H9 (cell line): ENCODE data around the gene ERP29. TPM values are rescaled to one million over a fixed set of nuclear protein-coding genes. Genes with fewer than 3 reads are reported as not detected.

ENCODE experiments used
- DNase-seq: peaks from one replicate; pipeline ENCODE4 v3.0.0-alpha.2; 2017
- H2AFZ ChIP-seq: one replicate; pipeline ENCODE4 v1.6.1; 2013; ENCODE audit warnings: mild to moderate bottlenecking, low read length, control low read depth, moderate library complexity
- H2AK5ac ChIP-seq: 2 replicates; pipeline ENCODE4 v1.6.1; 2013; ENCODE audit warnings: low read length, control low read depth, mixed read lengths; ENCODE audit not compliant: insufficient read length
- H2BK120ac ChIP-seq: one replicate; pipeline ENCODE4 v1.6.1; 2013; ENCODE audit warnings: low read depth, mild to moderate bottlenecking, low read length, control low read depth, inconsistent platforms; ENCODE audit not compliant: poor library complexity, severe bottlenecking
- H2BK12ac ChIP-seq: 2 replicates; pipeline ENCODE4 v1.6.1; 2013; ENCODE audit warnings: low read length, control low read depth, mixed read lengths, low read depth; ENCODE audit not compliant: insufficient read length
- H2BK15ac ChIP-seq: 2 replicates; pipeline ENCODE4 v1.6.1; 2013; ENCODE audit warnings: low read depth, low read length, control low read depth
- H2BK20ac ChIP-seq: one replicate; pipeline ENCODE4 v1.6.1; 2013; ENCODE audit warnings: low read depth, mild to moderate bottlenecking, low read length, control low read depth, inconsistent platforms; ENCODE audit not compliant: poor library complexity, severe bottlenecking
- H2BK5ac ChIP-seq: 2 replicates; pipeline ENCODE4 v1.6.1; 2013; ENCODE audit warnings: low read length, control low read depth, mixed read lengths; ENCODE audit not compliant: insufficient read length
- H3K14ac ChIP-seq: 2 replicates; pipeline ENCODE4 v1.6.1; 2013; ENCODE audit warnings: low read length, control low read depth; ENCODE audit not compliant: insufficient read depth
- H3K18ac ChIP-seq: 2 replicates; pipeline ENCODE4 v1.6.1; 2013; ENCODE audit warnings: low read depth, mild to moderate bottlenecking, mixed read lengths, low read length, control low read depth; ENCODE audit not compliant: insufficient read length
- H3K23ac ChIP-seq: 2 replicates; pipeline ENCODE4 v1.6.1; 2013; ENCODE audit warnings: low read length, control low read depth, mixed read lengths, low read depth; ENCODE audit not compliant: insufficient read length
- H3K23me2 ChIP-seq: 2 replicates; pipeline ENCODE4 v1.6.1; 2013; ENCODE audit warnings: low read depth, mild to moderate bottlenecking, mixed read lengths, low read length, control low read depth; ENCODE audit not compliant: insufficient read length, poor library complexity, severe bottlenecking
- H3K27ac ChIP-seq: 2 replicates; pipeline ENCODE4 v1.5.1; 2013; ENCODE audit warnings: low read length, control low read depth, mixed read lengths, low read depth; ENCODE audit not compliant: insufficient read length
- H3K27me3 ChIP-seq: 2 replicates; pipeline ENCODE4 v1.6.1; 2013; ENCODE audit warnings: low read length, control low read depth, inconsistent platforms; ENCODE audit not compliant: insufficient read depth
- H3K4ac ChIP-seq: 2 replicates; pipeline ENCODE4 v1.6.1; 2013; ENCODE audit warnings: low read depth, mild to moderate bottlenecking, control low read depth, inconsistent platforms, low read length, moderate library complexity
- H3K4me1 ChIP-seq: 2 replicates; pipeline ENCODE4 v1.6.1; 2013; ENCODE audit warnings: low read length, control low read depth, inconsistent platforms; ENCODE audit not compliant: insufficient read depth
- H3K4me2 ChIP-seq: 2 replicates; pipeline ENCODE4 v1.6.1; 2013; ENCODE audit warnings: low read length, control low read depth, mixed read lengths; ENCODE audit not compliant: insufficient read length, insufficient read depth
- H3K56ac ChIP-seq: 2 replicates; pipeline ENCODE4 v1.6.1; 2013; ENCODE audit warnings: low read depth, mild to moderate bottlenecking, mixed read lengths, low read length, control low read depth; ENCODE audit not compliant: insufficient read length
- H3K79me1 ChIP-seq: 2 replicates; pipeline ENCODE4 v1.6.1; 2013; ENCODE audit warnings: low read depth, mild to moderate bottlenecking, moderate library complexity, low read length, control low read depth, inconsistent platforms; ENCODE audit not compliant: insufficient read depth, poor library complexity, severe bottlenecking
- H3K79me2 ChIP-seq: 2 replicates; pipeline ENCODE4 v1.6.1; 2013; ENCODE audit warnings: low read length, control low read depth, inconsistent platforms; ENCODE audit not compliant: insufficient read depth
- H3K9ac ChIP-seq: 2 replicates; pipeline ENCODE4 v1.6.1; 2013; ENCODE audit warnings: low read length, control low read depth, mixed read lengths; ENCODE audit not compliant: insufficient read length; ENCODE audit errors: extremely low read depth
- H3K9me3 ChIP-seq: one replicate; pipeline ENCODE4 v1.6.1; 2013; ENCODE audit warnings: low read depth, low read length, inconsistent platforms; ENCODE audit not compliant: control insufficient read depth
- H3T11ph ChIP-seq: one replicate; pipeline ENCODE4 v1.6.1; 2013; ENCODE audit warnings: mild to moderate bottlenecking, low read length, control low read depth, inconsistent platforms
- H4K20me1 ChIP-seq: one replicate; pipeline ENCODE4 v1.6.1; 2013; ENCODE audit not compliant: control insufficient read depth, insufficient read length, insufficient read depth
- H4K5ac ChIP-seq: 2 replicates; pipeline ENCODE4 v1.6.1; 2013; ENCODE audit warnings: low read depth, mild to moderate bottlenecking, mixed read lengths, low read length, control low read depth; ENCODE audit not compliant: insufficient read length
- H4K8ac ChIP-seq: replicated peaks from 2 replicates; pipeline ENCODE4 v1.6.1; 2013; ENCODE audit warnings: low read length, control low read depth, mixed read lengths, low read depth; ENCODE audit not compliant: insufficient read length
- H4K91ac ChIP-seq: 2 replicates; pipeline ENCODE4 v1.6.1; 2013; ENCODE audit warnings: low read depth, mild to moderate bottlenecking, moderate library complexity, mixed read lengths, low read length, control low read depth; ENCODE audit not compliant: insufficient read length
- H3K27ac Mint-ChIP-seq, 3 experiments: 2 replicates in 2 of 3; 3 replicates in 1 of 3; pipeline ENCODE4 v1.8.0; 2020 to 2021; ENCODE audit warnings: mixed read lengths in 3 of 3, mild to moderate bottlenecking in 1 of 3, moderate library complexity in 1 of 3
- H3K27me3 Mint-ChIP-seq: 2 replicates; pipeline ENCODE4 v1.8.0; 2021; ENCODE audit warnings: low read depth, mild to moderate bottlenecking, moderate library complexity, mixed read lengths
- H3K36me3 Mint-ChIP-seq, 3 experiments: 2 replicates in 2 of 3; 3 replicates in 1 of 3; pipeline ENCODE4 v1.8.0; 2020 to 2021; ENCODE audit warnings: low read depth in 3 of 3, mixed read lengths in 3 of 3; ENCODE audit not compliant: insufficient read depth in 1 of 3
- H3K4me1 Mint-ChIP-seq, 2 experiments: 2 replicates each; pipeline ENCODE4 v1.8.0; 2020; ENCODE audit warnings: mixed read lengths in 2 of 2
- H3K4me3 Mint-ChIP-seq, 2 experiments: 2 replicates in 1 of 2; 3 replicates in 1 of 2; pipeline ENCODE4 v1.8.0; 2020 to 2021; ENCODE audit warnings: mild to moderate bottlenecking in 2 of 2, mixed read lengths in 2 of 2, moderate library complexity in 1 of 2
- H3K9me3 Mint-ChIP-seq, 2 experiments: 2 replicates in 1 of 2; 3 replicates in 1 of 2; pipeline ENCODE4 v1.8.0; 2020; ENCODE audit warnings: mild to moderate bottlenecking in 2 of 2, mixed read lengths in 2 of 2, moderate library complexity in 1 of 2
- WGBS: extraction: QIAGEN DNeasy Blood & Tissue Kit; methylation state at CpG from one replicate; pipeline ENCODE4 v1.1.7; 2013; ENCODE audit warnings: missing lambda C conversion rate, low lambda C conversion rate, mixed read lengths; ENCODE audit not compliant: insufficient read length; ENCODE audit errors: extremely low coverage; 5-methylcytosine and 5-hydroxymethylcytosine counted together
- total RNA-seq: library from RNA; stranded (reverse); gene quantifications from 2 replicates; pipeline ENCODE4 v1.2.1, GENCODE V29; 2021
- TF ChIP-seq, protein P1 (sequence below): fragments of 200-600 bp; sonication (generic); conservative IDR thresholded peaks from 3 replicates; pipeline ENCODE4 v1.8.0; 2021; ENCODE audit warnings: antibody characterized with exemption, mild to moderate bottlenecking

The ERP29 gene
- total RNA-seq, 1 experiment from 2014 or later, result 160 TPM

DNA sequence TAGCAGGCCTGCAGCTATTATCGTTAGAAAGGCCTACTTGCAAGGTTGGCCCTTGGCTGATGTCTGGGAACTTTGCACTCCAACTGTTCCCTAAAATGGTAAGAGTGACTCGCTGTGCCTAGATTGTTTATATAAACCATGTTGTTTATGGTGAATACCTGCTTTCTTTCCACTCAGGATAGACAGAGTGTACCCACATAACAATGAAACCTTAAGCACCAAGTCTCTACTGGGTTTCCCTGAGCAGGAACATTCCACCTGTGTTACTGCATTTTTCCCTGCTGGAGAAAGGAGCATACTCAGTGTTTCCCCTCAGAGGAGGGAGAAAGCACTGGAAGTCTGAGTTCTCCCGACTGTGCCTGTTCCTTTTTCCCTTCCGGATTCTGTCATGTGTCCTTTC, 32.8 kb downstream of the ERP29 start:
- TF ChIP-seq, protein P1, sequence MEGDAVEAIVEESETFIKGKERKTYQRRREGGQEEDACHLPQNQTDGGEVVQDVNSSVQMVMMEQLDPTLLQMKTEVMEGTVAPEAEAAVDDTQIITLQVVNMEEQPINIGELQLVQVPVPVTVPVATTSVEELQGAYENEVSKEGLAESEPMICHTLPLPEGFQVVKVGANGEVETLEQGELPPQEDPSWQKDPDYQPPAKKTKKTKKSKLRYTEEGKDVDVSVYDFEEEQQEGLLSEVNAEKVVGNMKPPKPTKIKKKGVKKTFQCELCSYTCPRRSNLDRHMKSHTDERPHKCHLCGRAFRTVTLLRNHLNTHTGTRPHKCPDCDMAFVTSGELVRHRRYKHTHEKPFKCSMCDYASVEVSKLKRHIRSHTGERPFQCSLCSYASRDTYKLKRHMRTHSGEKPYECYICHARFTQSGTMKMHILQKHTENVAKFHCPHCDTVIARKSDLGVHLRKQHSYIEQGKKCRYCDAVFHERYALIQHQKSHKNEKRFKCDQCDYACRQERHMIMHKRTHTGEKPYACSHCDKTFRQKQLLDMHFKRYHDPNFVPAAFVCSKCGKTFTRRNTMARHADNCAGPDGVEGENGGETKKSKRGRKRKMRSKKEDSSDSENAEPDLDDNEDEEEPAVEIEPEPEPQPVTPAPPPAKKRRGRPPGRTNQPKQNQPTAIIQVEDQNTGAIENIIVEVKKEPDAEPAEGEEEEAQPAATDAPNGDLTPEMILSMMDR, result no peak
- no peak overlapping the region for H4K91ac ChIP-seq
- H3K27ac Mint-ChIP-seq, result no peak overlapping the region
- peaks cover 3% of the 10 kb centered on the region; the same call in 1 of the 2 replicates for H3K79me2 ChIP-seq
- no peak overlapping the region for H3K4me3 Mint-ChIP-seq
- H2BK5ac ChIP-seq, result no peak overlapping the region
- no peak overlapping the region for H3K56ac ChIP-seq
- no CpG with 5 or more reads among the region's 4 CpGs for WGBS
- no peaks in the 10 kb centered on the region for H3K23me2 ChIP-seq
- no peaks in the 10 kb centered on the region for H3K9me3 Mint-ChIP-seq
- H3T11ph ChIP-seq, result no peak overlapping the region
- no peak overlapping the region for H2AFZ ChIP-seq
- H3K4me1 Mint-ChIP-seq, result no peaks in the 10 kb centered on the region
- H4K5ac ChIP-seq, result no peak overlapping the region
- H3K27me3 ChIP-seq, result no peaks in the 10 kb centered on the region
- no peaks in the 10 kb centered on the region for H3K79me1 ChIP-seq
- H2AK5ac ChIP-seq, result no peak overlapping the region
- no peaks in the 10 kb centered on the region for H3K4me1 ChIP-seq
- H2BK15ac ChIP-seq, result no peak overlapping the region
- peaks cover 51 to 87% (median 66%) of the 10 kb centered on the region in 3 experiments for H3K36me3 Mint-ChIP-seq
- no peak overlapping the region for H2BK12ac ChIP-seq
- no peak overlapping the region for H3K4ac ChIP-seq
- H3K14ac ChIP-seq, result no peak overlapping the region
- no peak overlapping the region for H3K4me2 ChIP-seq
- H3K18ac ChIP-seq, result no peak overlapping the region
- DNase-seq, result no peak
- H3K27ac ChIP-seq, result no peak overlapping the region
- H2BK120ac ChIP-seq, result no peak overlapping the region
- no peaks in the 10 kb centered on the region for H3K27me3 Mint-ChIP-seq
- H3K9me3 ChIP-seq, result no peaks in the 10 kb centered on the region
- no peak overlapping the region for H4K8ac ChIP-seq
- no peak overlapping the region for H3K23ac ChIP-seq
- H3K9ac ChIP-seq, result no peak overlapping the region
- H4K20me1 ChIP-seq, result no peaks in the 10 kb centered on the region
- H2BK20ac ChIP-seq, result no peak overlapping the region
